ENCODE data around the gene SPRYD3.
"Not testable (repeated sequence)": the region's sequence is repeated elsewhere in the genome, so short reads cannot be mapped to it uniquely, and the experiment has no call there.

Gene SPRYD3

DNA sequence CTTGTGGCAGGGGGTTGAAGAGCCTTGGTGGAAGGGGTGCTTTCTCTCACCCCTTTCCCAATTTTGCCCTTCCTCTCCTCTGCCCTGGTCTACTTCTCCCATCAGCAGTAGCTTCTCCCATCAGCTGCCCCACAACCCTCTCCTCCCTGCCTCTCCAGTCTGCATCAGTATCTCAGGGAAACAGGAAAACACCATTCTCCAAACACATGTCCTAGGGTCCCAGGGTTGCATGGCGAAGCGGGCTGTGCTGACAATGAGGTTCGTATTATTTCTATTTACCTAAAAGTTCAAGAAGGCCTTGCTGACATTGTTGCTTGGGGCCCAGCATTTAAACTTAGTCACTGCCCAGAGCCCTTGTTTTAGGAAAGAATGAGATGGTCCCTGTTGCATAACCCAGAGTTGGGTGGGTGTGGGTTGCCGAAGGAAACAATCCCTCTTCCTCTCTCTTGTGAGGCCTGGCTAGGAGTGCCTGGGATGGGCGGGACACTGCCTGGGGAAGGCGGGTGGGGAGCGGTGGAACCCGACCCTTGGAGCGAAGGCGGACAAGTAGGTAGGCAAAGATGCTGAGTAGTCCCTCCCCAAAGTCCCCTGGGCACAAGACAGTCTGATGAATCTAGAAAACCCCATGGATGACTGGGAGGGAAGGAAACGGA lies 17.0 kb upstream of the SPRYD3 start:
- H3K4me3 ChIP-seq (ENCODE audit: low read depth, low read length) = no peak overlapping the region
- TF ChIP-seq, protein P1, sequence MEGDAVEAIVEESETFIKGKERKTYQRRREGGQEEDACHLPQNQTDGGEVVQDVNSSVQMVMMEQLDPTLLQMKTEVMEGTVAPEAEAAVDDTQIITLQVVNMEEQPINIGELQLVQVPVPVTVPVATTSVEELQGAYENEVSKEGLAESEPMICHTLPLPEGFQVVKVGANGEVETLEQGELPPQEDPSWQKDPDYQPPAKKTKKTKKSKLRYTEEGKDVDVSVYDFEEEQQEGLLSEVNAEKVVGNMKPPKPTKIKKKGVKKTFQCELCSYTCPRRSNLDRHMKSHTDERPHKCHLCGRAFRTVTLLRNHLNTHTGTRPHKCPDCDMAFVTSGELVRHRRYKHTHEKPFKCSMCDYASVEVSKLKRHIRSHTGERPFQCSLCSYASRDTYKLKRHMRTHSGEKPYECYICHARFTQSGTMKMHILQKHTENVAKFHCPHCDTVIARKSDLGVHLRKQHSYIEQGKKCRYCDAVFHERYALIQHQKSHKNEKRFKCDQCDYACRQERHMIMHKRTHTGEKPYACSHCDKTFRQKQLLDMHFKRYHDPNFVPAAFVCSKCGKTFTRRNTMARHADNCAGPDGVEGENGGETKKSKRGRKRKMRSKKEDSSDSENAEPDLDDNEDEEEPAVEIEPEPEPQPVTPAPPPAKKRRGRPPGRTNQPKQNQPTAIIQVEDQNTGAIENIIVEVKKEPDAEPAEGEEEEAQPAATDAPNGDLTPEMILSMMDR (IDR thresholded peaks at IDR 0.05; ENCODE audit: borderline replicate concordance, insufficient read depth, low read depth, low read length) = no peak

DNA sequence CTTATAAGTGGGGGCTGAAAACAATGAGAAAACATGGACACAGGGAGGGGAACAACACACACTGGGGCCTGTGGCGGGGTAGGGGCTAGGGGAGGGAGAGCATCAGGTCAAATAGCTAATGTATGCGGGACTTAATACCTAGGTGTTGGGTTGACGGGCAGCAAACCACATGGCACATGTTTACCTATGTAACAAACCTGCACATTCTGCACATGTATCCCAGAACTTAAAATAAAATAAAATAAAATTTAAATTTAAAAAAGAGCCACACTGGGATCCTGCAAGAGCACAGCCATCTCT lies 16.4 kb upstream of the SPRYD3 start:
- H3K4me3 ChIP-seq (ENCODE audit: low read depth, low read length) = not testable (repeated sequence)

DNA sequence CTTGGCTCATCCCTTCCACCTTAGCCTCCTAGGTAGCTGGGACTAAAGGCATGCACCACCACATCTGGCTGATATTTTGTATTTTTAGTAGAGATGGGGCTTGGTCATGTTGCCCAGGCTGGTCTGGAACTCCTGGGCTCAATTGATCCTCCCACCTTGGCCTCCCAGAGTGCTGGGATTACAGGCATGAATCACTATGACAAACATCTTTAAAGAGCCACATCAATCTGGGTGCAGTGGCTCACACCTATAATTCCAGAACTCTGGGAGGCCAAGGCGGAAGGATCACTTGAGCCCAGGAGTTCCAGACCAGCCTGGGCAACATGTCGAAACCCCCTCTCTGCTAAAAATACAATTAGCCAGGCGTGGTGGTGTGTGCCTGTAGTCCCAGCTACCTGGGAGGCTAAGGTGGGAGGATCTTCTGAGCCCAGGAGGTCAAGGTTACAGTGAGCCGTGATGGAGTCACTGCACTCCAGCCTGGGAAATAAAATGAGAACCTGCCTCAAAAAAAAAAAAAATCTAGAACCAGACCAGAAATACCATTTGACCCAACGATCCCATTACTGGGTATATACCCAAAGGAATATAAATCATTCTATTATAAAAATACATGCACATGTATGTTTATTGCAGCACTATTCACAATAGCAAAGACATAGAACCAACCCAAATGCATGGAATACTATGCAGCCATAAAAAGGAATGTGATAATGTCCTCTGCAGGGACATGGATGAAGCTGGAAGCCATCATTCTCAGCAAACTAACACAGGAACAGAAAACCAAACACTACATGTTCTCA lies 15.8 kb upstream of the SPRYD3 start:
- H3K4me3 ChIP-seq (ENCODE audit: low read depth, low read length) = not testable (repeated sequence)

DNA sequence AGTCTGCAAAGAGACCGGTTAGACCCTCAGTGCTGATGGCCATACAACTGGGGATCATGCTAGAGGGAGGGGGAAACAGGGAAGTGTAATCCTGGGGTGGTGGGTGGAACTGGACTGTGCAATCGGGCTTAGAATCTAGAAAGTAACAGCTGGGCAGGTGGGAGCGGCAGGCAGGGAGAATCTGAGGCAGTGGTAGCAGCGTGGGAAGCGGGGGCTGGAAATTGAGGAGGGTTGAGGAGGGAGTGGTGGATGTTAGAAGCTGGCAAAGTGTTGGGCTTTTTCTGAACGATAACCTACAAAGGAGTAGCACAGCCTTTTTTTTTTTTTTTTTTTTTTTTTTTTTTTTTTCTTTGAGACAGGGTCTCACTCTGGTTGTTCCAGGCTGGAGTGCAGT lies 15.2 kb upstream of the SPRYD3 start:
- TF ChIP-seq, protein P1 (IDR thresholded peaks at IDR 0.05; ENCODE audit: borderline replicate concordance, insufficient read depth, low read depth, low read length) = no peak
- H3K4me3 ChIP-seq (ENCODE audit: low read depth, low read length) = no peak overlapping the region

DNA sequence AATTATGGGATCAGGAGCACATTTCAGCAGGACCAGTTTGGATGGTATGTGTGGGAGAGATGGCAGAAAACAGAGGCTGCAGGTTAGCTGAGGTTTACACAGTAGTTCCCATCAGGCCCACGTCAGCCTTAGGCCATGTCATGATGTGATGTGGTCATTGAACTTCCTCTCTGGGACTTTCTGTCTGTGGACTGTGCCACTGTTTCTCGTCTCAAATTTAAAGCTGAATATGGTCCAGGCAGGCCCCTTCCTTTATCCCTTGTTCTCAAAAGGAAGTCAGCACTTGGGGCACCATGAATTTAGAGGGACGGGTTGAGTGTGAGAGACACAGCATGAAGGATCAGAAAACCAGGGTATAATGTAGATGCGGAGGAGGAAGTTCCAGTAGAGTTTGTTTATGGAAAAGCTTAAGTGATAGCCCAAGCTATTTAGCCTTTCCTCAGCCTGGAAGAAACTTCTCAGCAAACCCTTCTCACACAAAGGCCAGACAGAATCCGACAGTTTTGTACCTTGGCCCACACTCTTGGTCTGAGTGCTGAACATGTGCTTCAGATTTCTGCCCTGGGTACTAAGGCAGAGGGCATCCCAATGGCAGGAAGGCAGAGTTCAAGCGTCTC lies 14.7 kb upstream of the SPRYD3 start:
- TF ChIP-seq, protein P1 (IDR thresholded peaks at IDR 0.05; ENCODE audit: borderline replicate concordance, insufficient read depth, low read depth, low read length) = no peak
- no peak overlapping the region for H3K4me3 ChIP-seq (ENCODE audit: low read depth, low read length)

DNA sequence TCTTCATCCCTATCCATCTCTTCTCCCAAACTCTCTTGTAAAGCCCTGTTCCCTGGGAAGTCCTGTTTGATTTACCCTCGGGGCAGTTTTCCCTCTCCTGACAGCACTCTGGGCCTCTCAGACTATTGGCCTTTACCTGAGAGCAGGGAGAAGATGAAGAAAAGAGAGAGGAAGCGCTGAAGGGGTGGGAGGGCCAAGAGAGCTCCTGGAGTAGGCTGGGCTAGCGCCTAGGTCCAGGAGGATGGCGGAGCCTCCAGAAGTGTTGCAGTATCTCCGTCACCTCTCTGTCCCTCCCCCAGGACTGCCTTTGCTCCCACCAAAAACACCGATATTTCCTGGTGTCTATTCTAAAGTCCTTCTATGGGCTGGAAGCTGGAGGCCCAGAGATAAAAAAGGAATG lies 12.6 kb upstream of the SPRYD3 start:
- H3K4me3 ChIP-seq (ENCODE audit: low read depth, low read length) = no peak overlapping the region
- TF ChIP-seq, protein P1 (IDR thresholded peaks at IDR 0.05; ENCODE audit: borderline replicate concordance, insufficient read depth, low read depth, low read length) = no peak

DNA sequence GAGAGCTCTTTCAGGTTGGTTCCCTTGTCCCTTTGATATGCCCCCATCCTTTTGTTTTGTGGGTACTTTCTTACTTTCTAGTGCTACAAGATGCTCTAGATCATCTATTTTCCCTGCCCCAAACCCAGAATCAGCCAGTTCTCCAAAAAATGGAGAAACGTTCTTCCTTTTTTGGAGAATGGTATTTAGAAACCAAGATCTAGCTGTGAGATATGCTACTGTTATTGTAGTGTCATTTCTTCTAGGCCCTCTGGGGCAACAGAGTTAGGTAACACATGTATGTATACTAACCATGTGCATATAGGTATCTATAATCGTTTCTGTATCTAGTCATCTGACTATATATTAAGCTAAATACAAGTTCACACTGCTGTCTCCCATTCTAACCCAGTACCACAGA lies 11.4 kb upstream of the SPRYD3 start:
- no peak overlapping the region for H3K4me3 ChIP-seq (ENCODE audit: low read depth, low read length)
- TF ChIP-seq, protein P1 (IDR thresholded peaks at IDR 0.05; ENCODE audit: borderline replicate concordance, insufficient read depth, low read depth, low read length) = no peak

DNA sequence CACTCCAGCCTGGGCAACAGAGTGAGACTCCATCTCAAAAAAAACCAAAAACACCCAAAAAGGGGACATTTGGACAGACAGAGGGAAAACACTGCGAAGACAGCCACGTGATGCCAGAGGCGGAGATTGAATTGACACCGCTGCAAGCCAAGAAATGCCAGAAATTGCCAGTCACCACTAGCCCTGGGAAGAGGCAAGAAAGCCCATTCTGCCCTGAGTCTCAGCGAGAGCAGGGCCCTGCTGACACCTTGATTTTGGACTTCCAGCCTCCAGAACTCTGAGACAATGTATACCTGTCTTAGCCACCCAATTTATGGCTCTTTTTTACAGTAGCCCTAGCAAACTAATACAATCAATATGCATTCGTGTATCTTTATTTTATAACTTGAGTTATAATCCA lies 10.9 kb upstream of the SPRYD3 start:
- TF ChIP-seq, protein P1 (IDR thresholded peaks at IDR 0.05; ENCODE audit: borderline replicate concordance, insufficient read depth, low read depth, low read length) = no peak

More for the DNA sequence above, 10.9 kb upstream of the SPRYD3 start:
- no peak overlapping the region for H3K4me3 ChIP-seq (ENCODE audit: low read depth, low read length)
